ENCODE results near the gene PRTG. TPM values are rescaled to one million over a fixed set of nuclear protein-coding genes. Genes with fewer than 3 reads are reported as not detected.
"Not testable (repeated sequence)": the region's sequence is repeated elsewhere in the genome, so short reads cannot be mapped to it uniquely, and the experiment has no call there.

The PRTG gene
- total RNA-seq, 1 experiment from 2014 or later: 50.3 TPM

DNA sequence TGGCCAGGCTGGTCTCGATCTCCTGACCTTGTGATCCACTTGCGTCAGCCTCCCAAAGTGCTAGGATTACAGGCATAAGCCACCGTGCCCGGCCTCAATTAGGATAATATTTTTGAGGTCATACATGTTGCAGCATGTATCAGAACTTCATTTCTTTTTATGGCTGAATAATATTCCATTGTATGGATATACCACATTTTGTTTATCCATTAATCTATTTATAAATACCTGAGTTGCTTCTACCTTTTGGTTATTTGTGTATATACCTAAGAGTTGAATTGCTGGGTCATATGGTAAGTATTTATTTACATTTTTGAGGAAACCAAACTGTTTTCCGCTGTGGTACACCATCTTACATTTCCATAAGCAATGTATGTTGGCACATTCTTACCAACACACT lies 136.7 kb downstream of the PRTG start:
- Histone ChIP-seq H3K4me1 (no peaks in the 10 kb centered on the region), H3K27me3 (no peaks in the 10 kb centered on the region), H3K36me3 (peaks cover 19% of the 10 kb centered on the region), H3K27ac (no peak overlapping the region), H3K9me3 (replicated peaks) (peaks cover 7% of the 10 kb centered on the region), H3K4me3 (no peak overlapping the region)
- no peak for DNase-seq

DNA sequence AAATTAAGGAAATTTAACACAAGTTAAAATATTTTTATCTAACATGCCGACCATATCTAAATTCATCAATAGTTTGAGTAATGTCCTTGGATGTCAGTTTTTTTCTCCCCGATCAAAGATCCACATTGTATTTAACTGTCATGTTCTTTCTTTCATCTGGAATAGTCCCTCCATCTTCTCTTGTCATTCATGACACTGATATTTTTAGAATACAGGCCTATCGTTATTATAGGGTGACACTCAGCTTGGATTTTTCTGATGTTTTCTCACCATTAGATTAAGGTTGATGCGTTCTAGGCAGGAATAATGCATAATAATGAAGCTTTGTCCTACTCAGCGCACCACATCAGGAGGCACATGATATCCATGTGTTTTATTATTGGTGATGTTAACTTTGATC lies 141.6 kb downstream of the PRTG start:
- H3K4me1 ChIP-seq: peaks cover 3% of the 10 kb centered on the region; the same call in 1 of the 2 replicates
- H3K36me3 ChIP-seq: peaks cover 2% of the 10 kb centered on the region; the same call in 1 of the 2 replicates
- H3K27me3 ChIP-seq: no peaks in the 10 kb centered on the region
- H3K27ac ChIP-seq: no peak overlapping the region
- no peak overlapping the region for H3K4me3 ChIP-seq
- no peak for DNase-seq
- H3K9me3 ChIP-seq (replicated peaks): peaks cover 3% of the 10 kb centered on the region

DNA sequence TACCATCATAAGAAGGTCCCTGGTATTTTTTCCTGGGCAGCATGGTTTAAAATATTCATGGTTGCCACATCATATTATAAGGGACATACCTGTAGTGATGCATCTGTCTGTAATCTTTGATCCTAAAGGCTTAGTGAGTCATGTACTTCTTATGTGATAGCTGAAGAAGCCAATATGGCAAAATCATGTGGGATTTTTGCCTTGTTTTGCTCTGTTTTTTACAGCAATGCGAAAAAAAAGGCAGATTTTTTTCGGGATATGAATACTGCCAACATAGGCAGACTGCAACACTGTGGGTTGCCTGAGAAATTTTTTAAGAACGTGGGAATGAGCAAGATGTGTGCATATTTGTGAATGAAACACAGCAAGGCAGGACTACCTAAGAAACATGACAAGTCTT lies 143.5 kb downstream of the PRTG start:
- DNase-seq: no peak
- no peak overlapping the region for H3K27ac ChIP-seq
- peaks cover 2% of the 10 kb centered on the region; the same call in 1 of the 2 replicates for H3K36me3 ChIP-seq
- no peaks in the 10 kb centered on the region for H3K27me3 ChIP-seq
- peaks cover 3% of the 10 kb centered on the region; the same call in 1 of the 2 replicates for H3K4me1 ChIP-seq
- H3K9me3 ChIP-seq (replicated peaks): no peaks in the 10 kb centered on the region
- no peak overlapping the region for H3K4me3 ChIP-seq

GRCh38 chr15:55593019-55593418 lies 149.9 kb downstream of the PRTG start:
- not testable (repeated sequence) for H3K4me3 ChIP-seq; DNase-seq; H3K27me3 ChIP-seq; H3K27ac ChIP-seq; H3K9me3 ChIP-seq (replicated peaks); H3K4me1 ChIP-seq; H3K36me3 ChIP-seq

DNA sequence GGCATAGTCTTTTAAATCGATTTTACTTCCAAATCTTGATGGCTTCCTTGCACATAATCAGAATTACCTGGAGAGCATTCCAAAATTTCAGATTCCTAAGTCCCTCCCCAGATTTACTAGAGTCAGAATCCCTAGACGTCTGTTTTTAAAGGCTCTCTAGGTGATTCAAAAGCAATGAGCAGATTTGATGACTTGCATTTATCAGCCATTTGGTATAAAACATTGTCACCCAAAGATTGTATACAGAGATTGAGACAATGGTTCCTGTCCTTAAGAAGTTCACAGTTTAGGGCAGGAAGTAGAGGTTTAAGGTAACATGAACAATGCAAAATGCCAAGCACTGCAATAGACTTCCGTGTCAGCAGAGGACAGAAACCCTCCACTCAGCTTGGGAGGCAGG lies 152.2 kb downstream of the PRTG start:
- H3K9me3 ChIP-seq (replicated peaks): no peaks in the 10 kb centered on the region
- H3K27me3 ChIP-seq: no peaks in the 10 kb centered on the region
- no peak for DNase-seq
- H3K4me3 ChIP-seq: no peak overlapping the region
- no peak overlapping the region for H3K27ac ChIP-seq
- H3K4me1 ChIP-seq: no peaks in the 10 kb centered on the region
- H3K36me3 ChIP-seq: 0 out of 2 replicates have a peak, but pooled peaks cover 2% of the 10 kb centered on the region

GRCh38 chr15:55589287-55589686 lies 153.7 kb downstream of the PRTG start:
- Histone ChIP-seq H3K4me1 (no peaks in the 10 kb centered on the region), H3K27me3 (no peaks in the 10 kb centered on the region), H3K27ac (peak overlapping the region; percentile 92), H3K36me3 (0 out of 2 replicates have a peak, but pooled peaks cover 2% of the 10 kb centered on the region), H3K4me3 (peak overlapping the region; percentile 86), H3K9me3 (replicated peaks) (no peaks in the 10 kb centered on the region)
- DNase-seq: peak; percentile 78 to 86

- Histone ChIP-seq H3K36me3 (0 out of 2 replicates have a peak, but pooled peaks cover 2% of the 10 kb centered on the region), H3K4me1 (no peaks in the 10 kb centered on the region), H3K9me3 (replicated peaks) (no peaks in the 10 kb centered on the region), H3K27ac (peak overlapping the region; percentile 92), H3K4me3 (peak overlapping the region; percentile 86), H3K27me3 (no peaks in the 10 kb centered on the region)
- DNase-seq: no peak
These were observed 154.2 kb downstream of the PRTG start for GRCh38 chr15:55588815-55589115.

DNA sequence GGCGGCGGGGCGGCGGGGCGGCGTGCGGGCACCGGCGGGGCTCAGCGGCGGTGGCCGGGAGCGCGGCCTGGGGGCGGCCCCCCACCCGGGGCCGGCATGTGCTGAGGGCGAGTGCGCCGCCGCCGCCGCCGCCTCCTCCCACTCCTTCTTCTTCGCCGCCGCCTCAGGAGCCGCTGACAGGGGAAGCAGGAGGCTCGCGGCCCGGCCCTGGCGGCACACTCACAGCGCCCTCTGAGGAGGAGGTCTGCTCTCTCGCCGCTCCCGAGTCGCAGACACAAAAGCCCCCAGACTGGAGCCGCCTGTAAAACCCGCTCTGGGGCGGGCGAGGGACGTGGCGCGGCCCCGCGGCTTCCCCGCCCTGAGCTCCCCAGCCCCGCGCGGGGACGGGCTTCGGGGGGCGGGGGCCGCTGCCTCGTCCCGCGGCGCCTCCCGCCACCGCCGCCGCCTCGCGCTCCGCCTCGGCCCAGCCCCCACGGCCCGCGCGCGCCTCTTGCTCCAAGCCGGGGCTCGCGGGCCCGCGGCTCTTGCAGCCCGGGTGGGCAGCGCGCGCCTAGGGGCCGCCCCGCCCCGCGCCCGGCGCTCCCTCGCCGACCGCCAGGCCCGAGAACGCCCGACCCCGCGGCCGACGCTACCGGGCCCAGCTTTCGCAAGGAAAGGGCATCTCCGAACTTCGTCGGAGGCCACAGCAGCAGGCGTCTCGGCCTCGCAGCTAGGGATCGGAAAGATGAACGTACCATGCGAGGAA lies 154.7 kb downstream of the PRTG start, which contains the start of gene PYGO1:
TSS of gene PYGO1 (minus strand) at position 276 of the 745 bp plus-strand sequence. CDS start 462 bp downstream, outside the sequence.
- Histone ChIP-seq H3K9me3 (replicated peaks) (no peaks in the 10 kb centered on the region), H3K36me3 (0 out of 2 replicates have a peak, but pooled peaks cover 2% of the 10 kb centered on the region), H3K4me3 (peak within 1 kb of the TSS; percentile 86), H3K4me1 (no peaks in the 10 kb centered on the region), H3K27me3 (no peaks in the 10 kb centered on the region), H3K27ac (peak within 1 kb of the TSS; percentile 92)
- DNase-seq: peak; percentile 79 to 81

- peak overlapping the region; percentile 86 for H3K4me3 ChIP-seq
- DNase-seq: peak; percentile 70 to 71
- no peaks in the 10 kb centered on the region for H3K27me3 ChIP-seq
- no peaks in the 10 kb centered on the region for H3K4me1 ChIP-seq
- H3K36me3 ChIP-seq: peaks cover 2% of the 10 kb centered on the region; the same call in 1 of the 2 replicates
- peak overlapping the region; percentile 72 for H3K27ac ChIP-seq
- H3K9me3 ChIP-seq (replicated peaks): no peaks in the 10 kb centered on the region
These were observed 155.5 kb downstream of the PRTG start for GRCh38 chr15:55587321-55588069.

DNA sequence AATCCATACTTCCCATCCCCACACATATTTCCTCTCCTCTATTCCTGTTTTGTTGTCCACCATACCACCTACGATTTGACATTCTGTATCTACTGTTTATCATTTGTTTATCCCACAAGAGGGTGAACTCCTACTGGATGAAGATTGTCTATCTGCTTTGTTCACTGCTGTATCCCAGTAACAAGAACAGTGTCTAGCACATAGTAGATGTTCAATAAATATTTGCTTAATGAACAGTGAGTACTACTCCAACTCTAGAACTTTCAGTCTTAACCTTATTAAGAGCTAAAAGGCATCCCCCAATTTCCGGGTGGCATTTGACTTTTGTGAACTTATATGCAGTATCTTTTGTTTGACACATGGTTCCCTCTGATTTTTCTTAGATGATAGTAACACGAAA lies 156.1 kb downstream of the PRTG start:
- Histone ChIP-seq H3K9me3 (replicated peaks) (no peaks in the 10 kb centered on the region), H3K4me1 (no peaks in the 10 kb centered on the region), H3K36me3 (peaks cover 2% of the 10 kb centered on the region; the same call in 1 of the 2 replicates), H3K4me3 (peak overlapping the region; percentile 86), H3K27me3 (no peaks in the 10 kb centered on the region), H3K27ac (no peak overlapping the region)
- peak in 1 of 2 experiments; percentile 16 for DNase-seq

DNA sequence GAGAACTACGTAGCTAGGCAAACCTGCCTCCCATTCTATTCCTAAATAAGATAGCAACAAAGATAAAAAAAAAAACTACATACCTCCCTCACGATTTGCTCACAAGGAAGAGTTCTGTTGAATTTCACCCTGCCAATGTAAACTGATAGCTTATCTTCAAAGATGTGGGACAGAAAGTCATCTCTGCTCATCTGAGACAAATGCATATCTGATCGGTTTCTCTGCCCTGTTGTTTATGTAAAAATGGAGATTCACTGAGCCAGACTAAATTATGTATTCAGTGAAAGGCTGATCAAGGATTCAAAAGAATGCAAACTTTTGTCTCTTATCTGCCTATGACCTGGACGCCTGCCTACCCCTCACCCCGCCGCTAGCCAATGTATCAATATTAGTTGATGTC lies 166.0 kb downstream of the PRTG start:
- Histone ChIP-seq H3K4me3 (no peak overlapping the region), H3K27me3 (no peaks in the 10 kb centered on the region), H3K27ac (no peak overlapping the region), H3K36me3 (peaks cover 9% of the 10 kb centered on the region), H3K9me3 (replicated peaks) (no peaks in the 10 kb centered on the region), H3K4me1 (no peaks in the 10 kb centered on the region; the same call in 1 of the 2 replicates)
- no peak for DNase-seq

DNA sequence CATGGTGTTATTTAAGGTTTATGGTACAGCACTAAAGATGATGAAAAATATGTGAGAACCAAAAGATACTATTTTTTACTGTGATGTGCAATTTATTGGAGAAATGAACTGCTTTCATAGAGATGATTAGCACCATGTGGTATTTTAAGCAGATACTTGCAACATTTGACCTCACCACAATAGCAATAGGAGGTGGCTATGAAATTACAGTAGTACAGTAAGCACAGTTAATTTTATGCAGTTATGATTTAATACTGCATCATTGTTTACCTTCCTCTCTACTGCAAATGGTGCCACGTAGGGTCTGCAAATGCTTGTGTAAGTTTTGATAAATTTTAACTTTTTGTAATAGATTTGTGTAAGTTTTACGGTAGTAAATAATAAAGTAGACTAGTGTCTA lies 168.9 kb downstream of the PRTG start:
- Histone ChIP-seq H3K4me3 (no peak overlapping the region), H3K9me3 (replicated peaks) (0 out of 2 replicates have a peak, but pooled peaks cover 3% of the 10 kb centered on the region), H3K27me3 (no peaks in the 10 kb centered on the region), H3K4me1 (no peaks in the 10 kb centered on the region; the same call in 1 of the 2 replicates), H3K36me3 (peaks cover 4% of the 10 kb centered on the region; the same call in 1 of the 2 replicates), H3K27ac (no peak overlapping the region)
- DNase-seq: no peak

DNA sequence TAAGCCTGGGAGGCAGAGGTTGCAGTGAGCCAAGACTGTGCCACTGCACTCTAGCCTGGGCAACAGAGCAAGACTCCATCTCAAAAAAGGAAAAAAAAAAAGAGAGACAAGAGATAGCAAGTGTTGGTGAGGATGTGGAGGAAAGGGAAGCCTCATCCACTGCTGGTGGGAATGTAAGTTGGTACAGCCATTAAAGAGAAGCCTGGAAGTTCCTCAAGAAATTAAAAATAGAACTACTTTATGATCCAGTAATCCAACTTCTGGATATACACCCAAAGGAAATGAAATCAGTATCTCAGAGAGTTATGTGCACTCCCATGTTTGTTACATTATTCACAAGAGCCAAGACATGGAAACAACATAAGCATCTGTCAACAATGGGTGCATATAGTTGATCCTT lies 169.7 kb downstream of the PRTG start:
- no peak for DNase-seq
- Histone ChIP-seq H3K36me3 (peaks cover 3% of the 10 kb centered on the region; the same call in 1 of the 2 replicates), H3K4me3 (no peak overlapping the region), H3K27ac (no peak overlapping the region), H3K27me3 (no peaks in the 10 kb centered on the region), H3K9me3 (replicated peaks) (0 out of 2 replicates have a peak, but pooled peaks cover 3% of the 10 kb centered on the region), H3K4me1 (no peaks in the 10 kb centered on the region)

GRCh38 chr15:55564347-55565145 lies 178.4 kb downstream of the PRTG start:
- Histone ChIP-seq H3K27ac (no peak overlapping the region), H3K27me3 (no peaks in the 10 kb centered on the region), H3K36me3 (no peaks in the 10 kb centered on the region; the same call in 1 of the 2 replicates), H3K4me1 (peaks cover 6% of the 10 kb centered on the region), H3K9me3 (replicated peaks) (no peaks in the 10 kb centered on the region; the same call in none of the 2 replicates), H3K4me3 (no peak overlapping the region)
- peak in 1 of 2 experiments; percentile 48 for DNase-seq
